ENCODE results near the gene TMC3. TPM values are rescaled to one million over a fixed set of nuclear protein-coding genes. Genes with fewer than 3 reads are reported as not detected.

The TMC3 gene
- total RNA-seq, 3 donors from 2014 or later: 0.95 TPM; not detected in 2

DNA sequence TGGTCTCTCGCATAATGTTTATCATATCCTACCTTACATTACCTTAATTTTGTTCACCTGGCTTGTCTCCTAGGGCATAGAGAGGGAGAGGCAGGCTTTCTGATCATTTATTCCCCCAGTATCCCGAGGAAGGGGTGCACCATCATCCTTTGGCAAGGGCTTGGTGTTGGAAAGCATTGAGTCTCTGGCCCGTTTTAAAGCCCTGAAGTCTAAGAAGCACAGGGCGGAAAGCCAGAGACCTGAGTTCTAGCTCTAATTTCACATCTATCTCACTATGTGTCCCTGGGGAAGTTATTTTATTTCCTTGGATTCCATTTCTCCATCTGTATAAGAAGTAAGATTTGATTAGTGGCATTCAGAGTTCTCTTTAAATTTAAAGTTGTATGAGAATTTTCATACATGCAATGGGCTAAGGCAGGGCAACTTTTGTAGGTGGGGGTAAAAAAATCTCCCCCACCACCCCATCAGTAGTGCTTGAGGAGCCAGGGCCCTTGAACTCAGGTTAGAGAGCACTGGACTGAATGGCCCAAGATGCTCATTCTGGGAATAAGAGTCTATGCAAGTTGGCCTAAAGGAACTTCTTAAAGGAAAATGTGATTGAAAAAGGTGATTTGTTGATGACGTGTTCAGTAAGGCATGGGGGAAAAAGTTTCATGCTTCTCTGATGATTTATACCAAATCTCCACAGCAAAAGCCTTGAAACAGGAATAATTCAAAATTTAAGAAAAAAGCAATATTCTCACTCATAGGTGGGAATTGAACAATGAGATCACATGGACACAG lies 10.1 kb downstream of the TMC3 start:
- Histone ChIP-seq H3K4me3 (no peak overlapping the region), H3K9me3 (no peaks in the 10 kb centered on the region), H3K4me1 (ENCODE audit: low read depth) (no peaks in the 10 kb centered on the region), H3K36me3 (ENCODE audit: low read depth) (no peaks in the 10 kb centered on the region)
- no peak for DNase-seq
- intact Hi-C loops (cut with DNase I, micrococcal nuclease): no loop called here
- TF ChIP-seq, protein P1, sequence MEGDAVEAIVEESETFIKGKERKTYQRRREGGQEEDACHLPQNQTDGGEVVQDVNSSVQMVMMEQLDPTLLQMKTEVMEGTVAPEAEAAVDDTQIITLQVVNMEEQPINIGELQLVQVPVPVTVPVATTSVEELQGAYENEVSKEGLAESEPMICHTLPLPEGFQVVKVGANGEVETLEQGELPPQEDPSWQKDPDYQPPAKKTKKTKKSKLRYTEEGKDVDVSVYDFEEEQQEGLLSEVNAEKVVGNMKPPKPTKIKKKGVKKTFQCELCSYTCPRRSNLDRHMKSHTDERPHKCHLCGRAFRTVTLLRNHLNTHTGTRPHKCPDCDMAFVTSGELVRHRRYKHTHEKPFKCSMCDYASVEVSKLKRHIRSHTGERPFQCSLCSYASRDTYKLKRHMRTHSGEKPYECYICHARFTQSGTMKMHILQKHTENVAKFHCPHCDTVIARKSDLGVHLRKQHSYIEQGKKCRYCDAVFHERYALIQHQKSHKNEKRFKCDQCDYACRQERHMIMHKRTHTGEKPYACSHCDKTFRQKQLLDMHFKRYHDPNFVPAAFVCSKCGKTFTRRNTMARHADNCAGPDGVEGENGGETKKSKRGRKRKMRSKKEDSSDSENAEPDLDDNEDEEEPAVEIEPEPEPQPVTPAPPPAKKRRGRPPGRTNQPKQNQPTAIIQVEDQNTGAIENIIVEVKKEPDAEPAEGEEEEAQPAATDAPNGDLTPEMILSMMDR (IDR thresholded peaks at IDR 0.05): no peak
- no peak for ATAC-seq

DNA sequence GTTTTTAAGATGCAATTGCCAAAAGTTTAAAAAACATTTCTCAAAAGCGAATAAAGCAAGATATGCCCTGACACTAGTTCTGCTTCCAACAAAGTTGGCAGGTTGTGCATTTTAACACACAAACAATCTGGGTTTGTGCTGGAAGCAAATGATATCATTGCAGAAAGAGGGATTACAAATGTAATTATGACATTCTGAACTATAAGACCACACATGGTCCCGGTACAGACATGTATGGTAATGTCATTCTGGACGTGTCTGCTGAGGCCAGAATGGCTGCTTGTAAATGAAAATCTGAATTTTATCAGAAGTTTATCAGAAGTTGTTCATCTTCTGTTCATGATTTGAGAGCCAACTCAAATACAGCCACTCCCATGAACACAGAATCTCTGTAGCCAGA lies 10.7 kb downstream of the TMC3 start:
- intact Hi-C loops (cut with DNase I, micrococcal nuclease): no loop called here

DNA sequence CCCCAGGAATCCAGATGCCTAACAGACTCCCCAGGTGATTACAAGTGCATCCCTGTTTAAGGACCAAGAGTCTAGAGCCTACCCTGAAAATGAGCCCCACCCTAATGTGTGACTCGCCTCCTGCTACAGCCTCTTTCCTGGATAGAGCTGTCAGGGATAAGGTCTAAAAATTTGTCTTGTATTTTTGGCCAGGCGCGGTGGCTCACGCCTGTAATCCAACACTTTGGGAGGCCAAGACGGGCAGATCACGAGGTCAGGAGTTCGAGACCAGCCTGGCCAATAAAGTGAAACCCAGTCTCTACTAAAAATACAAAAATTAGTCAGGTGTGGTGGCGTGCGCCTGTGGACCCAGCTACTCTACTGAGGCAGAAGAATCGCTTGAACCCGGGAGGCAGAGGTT lies 11.2 kb downstream of the TMC3 start:
- intact Hi-C loops (cut with DNase I, micrococcal nuclease): no loop called here
- TF ChIP-seq, protein P1 (IDR thresholded peaks at IDR 0.05): no peak
- DNase-seq: no peak
- Histone ChIP-seq H3K36me3 (ENCODE audit: low read depth) (no peaks in the 10 kb centered on the region), H3K4me3 (no peak overlapping the region), H3K4me1 (ENCODE audit: low read depth) (no peaks in the 10 kb centered on the region), H3K9me3 (no peaks in the 10 kb centered on the region)
- no peak for ATAC-seq

More for the DNA sequence above, 10.7 kb downstream of the TMC3 start:
- Histone ChIP-seq H3K4me3 (no peak overlapping the region), H3K36me3 (ENCODE audit: low read depth) (no peaks in the 10 kb centered on the region), H3K9me3 (no peaks in the 10 kb centered on the region), H3K4me1 (ENCODE audit: low read depth) (no peaks in the 10 kb centered on the region)
- TF ChIP-seq, protein P1 (IDR thresholded peaks at IDR 0.05): no peak
- ATAC-seq (no peak), DNase-seq (no peak)

DNA sequence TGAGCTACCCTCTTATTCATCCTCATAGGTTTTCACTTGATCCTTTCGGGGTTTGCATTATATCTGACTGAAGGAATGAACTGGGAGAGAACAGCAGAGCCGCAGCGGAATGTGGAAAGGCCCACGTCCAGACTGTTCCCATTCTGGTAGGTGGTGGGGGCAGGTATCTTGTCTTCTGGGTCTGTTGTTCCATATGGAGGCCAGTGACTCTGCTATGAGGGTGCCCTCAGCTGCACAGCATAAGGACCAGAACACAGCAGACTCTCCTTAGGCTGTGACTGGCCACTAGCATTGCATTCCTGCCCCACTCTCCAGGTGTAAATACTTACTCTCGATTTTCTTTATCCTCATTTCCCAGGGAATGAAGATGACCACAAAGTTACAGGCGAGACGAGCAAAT lies 12.1 kb downstream of the TMC3 start:
- H3K9me3 ChIP-seq: no peaks in the 10 kb centered on the region
- H3K36me3 ChIP-seq (ENCODE audit: low read depth): no peaks in the 10 kb centered on the region
- no peak for DNase-seq
- H3K4me1 ChIP-seq (ENCODE audit: low read depth): no peaks in the 10 kb centered on the region
- TF ChIP-seq, protein P1 (IDR thresholded peaks at IDR 0.05): no peak
- intact Hi-C loops (cut with DNase I, micrococcal nuclease): no loop called here
- no peak for ATAC-seq
- H3K4me3 ChIP-seq: no peak overlapping the region

DNA sequence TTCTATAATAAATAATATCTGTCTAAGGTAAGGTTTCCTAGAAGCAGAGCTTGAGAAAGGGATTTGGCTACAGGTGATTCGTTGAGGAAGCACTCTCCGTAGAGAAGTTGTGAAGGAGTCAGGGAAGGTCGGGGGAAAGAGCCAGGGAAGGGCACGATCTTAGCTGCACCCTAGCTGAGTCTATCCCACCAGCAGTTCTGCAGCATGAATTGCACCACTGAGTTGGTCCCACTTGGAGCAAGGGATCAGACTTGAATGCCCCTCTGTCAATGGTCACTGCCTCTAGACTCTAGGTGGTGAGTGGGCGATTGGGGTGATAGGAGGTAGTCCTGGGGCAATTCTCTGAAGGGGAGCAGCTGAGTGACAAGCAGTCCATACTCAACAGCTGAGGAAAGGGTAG lies 13.5 kb downstream of the TMC3 start:
- DNase-seq: no peak
- no peaks in the 10 kb centered on the region for H3K9me3 ChIP-seq
- H3K4me1 ChIP-seq (ENCODE audit: low read depth): no peaks in the 10 kb centered on the region
- no peaks in the 10 kb centered on the region for H3K36me3 ChIP-seq (ENCODE audit: low read depth)
- TF ChIP-seq, protein P1 (IDR thresholded peaks at IDR 0.05): no peak
- no peak overlapping the region for H3K4me3 ChIP-seq
- intact Hi-C loops (cut with DNase I, micrococcal nuclease): no loop called here
- no peak for ATAC-seq

All from mucosa of descending colon (tissue), 3 donors.